HCT116 (cell line): ENCODE measurements around the gene ACRV1. TPM values are rescaled to one million over a fixed set of nuclear protein-coding genes. Genes with fewer than 3 reads are reported as not detected.

Experiments used
- ATAC-seq: fragments of 200-7000 bp; cut with Tn5 transposase; 2 replicates; pipeline ENCODE4 v1.9.1; 2020; ENCODE audit warnings: mild to moderate bottlenecking, moderate library complexity
- BruUV-seq: library from RNA; stranded (reverse); fragments of 400-500 nt; replicated peaks from 2 replicates; lab custom pipeline; 2021; lab: Mats Ljungman, UMichigan
- CTCF ChIA-PET: fragments of 300-600 bp; sonication (Branson Sonifier 250); formaldehyde crosslinking; loops from one replicate; lab custom pipeline; 2021; ENCODE audit warnings: antibody characterized with exemption; lab: Charles Lee
- POLR2A ChIA-PET: fragments of 300-600, 350-600 bp; sonication (Branson Sonifier 250); formaldehyde crosslinking; loops from one replicate; lab custom pipeline; 2021; ENCODE audit warnings: antibody characterized with exemption; lab: Charles Lee
- RAD21 ChIA-PET, 2 experiments: fragments of 300-600 bp; sonication (Branson Sonifier 250); formaldehyde crosslinking; loops; one replicate each; lab custom pipeline; 2023; ENCODE audit warnings: low total read pairs in 2 of 2; ENCODE audit not compliant: uncharacterized antibody in 2 of 2, unreplicated experiment in 2 of 2, low non-redundant PET in 1 of 2; lab: Charles Lee
- DNase-seq: peaks from one replicate; pipeline ENCODE4 v3.0.0-alpha.2; 2010; ENCODE audit warnings: low read depth, low spot score
- H2AFZ ChIP-seq: fragments of 200-600 bp; shearing (Covaris generic), sonication (generic); 2 replicates; pipeline ENCODE4 v1.6.1; 2017; ENCODE audit warnings: low read depth, mixed run types, mixed read lengths, antibody characterized with exemption, low read length; ENCODE audit not compliant: poor library complexity, severe bottlenecking
- H3K27ac ChIP-seq: 2 replicates; pipeline ENCODE4 v1.5.1; 2012; ENCODE audit warnings: low read depth, low read length
- H3K27me3 ChIP-seq: fragments of 200-600 bp; sonication (generic); 2 replicates; pipeline ENCODE4 v1.6.1; 2016; ENCODE audit warnings: mixed run types, low read length, mixed read lengths; ENCODE audit not compliant: insufficient read depth
- H3K36me3 ChIP-seq, 2 experiments: fragments of 200-500 bp in 1 of 2; fragments of 200-600 bp in 1 of 2; sonication (Bioruptor generic) in 1 of 2; sonication (generic) in 1 of 2; 2 replicates each; pipeline versions ENCODE4 v1.5.1 to v1.6.1; 2014 to 2016; ENCODE audit warnings: low read length in 2 of 2, inconsistent platforms in 1 of 2, mixed read lengths in 1 of 2, mixed run types in 1 of 2; ENCODE audit not compliant: insufficient read depth in 2 of 2, control insufficient read depth in 1 of 2
- H3K4me1 ChIP-seq, 2 experiments: fragments of 200-600 bp in 1 of 2; sonication (generic) in 1 of 2; 2 replicates each; pipeline versions ENCODE4 v1.5.1 to v1.6.1; 2012 to 2017; ENCODE audit warnings: low read length in 2 of 2, inconsistent platforms in 1 of 2, mild to moderate bottlenecking in 1 of 2, mixed read lengths in 1 of 2, mixed run types in 1 of 2, moderate library complexity in 1 of 2; ENCODE audit not compliant: insufficient read depth in 2 of 2, control insufficient read depth in 1 of 2
- H3K4me2 ChIP-seq: fragments of 200-600 bp; sonication (generic); 2 replicates; pipeline ENCODE4 v1.6.1; 2017; ENCODE audit warnings: mixed run types, low read length, mixed read lengths
- H3K4me3 ChIP-seq, 2 experiments: fragments of 200-600 bp in 1 of 2; sonication (generic) in 1 of 2; replicated peaks in 1 of 2; 2 replicates each; pipeline ENCODE4 v1.5.1; 2011 to 2016; ENCODE audit warnings: low read length in 2 of 2, control low read depth in 1 of 2, low read depth in 1 of 2, mild to moderate bottlenecking in 1 of 2, mixed read lengths in 1 of 2, mixed run types in 1 of 2
- H3K79me2 ChIP-seq: fragments of 200-600 bp; sonication (generic); 2 replicates; pipeline ENCODE4 v1.6.1; 2017; ENCODE audit warnings: mild to moderate bottlenecking, mixed run types, low read length, moderate library complexity, mixed read lengths; ENCODE audit not compliant: insufficient read depth
- H3K9ac ChIP-seq: fragments of 200-600 bp; sonication (generic); 2 replicates; pipeline ENCODE4 v1.6.1; 2016; ENCODE audit warnings: low read length, mixed read lengths
- H3K9me2 ChIP-seq: fragments of 200-600 bp; sonication (generic), shearing (Covaris generic); 2 replicates; pipeline ENCODE4 v1.6.1; 2017; ENCODE audit warnings: mixed run types, mild to moderate bottlenecking, moderate library complexity; ENCODE audit not compliant: insufficient read depth
- H3K9me3 ChIP-seq, 2 experiments: fragments of 200-500 bp in 1 of 2; fragments of 200-600 bp in 1 of 2; sonication (Bioruptor generic) in 1 of 2; sonication (generic) in 1 of 2; 2 replicates each; pipeline ENCODE4 v1.6.1; 2014 to 2017; ENCODE audit warnings: low read length in 2 of 2, mixed read lengths in 2 of 2, inconsistent platforms in 1 of 2, low read depth in 1 of 2, mild to moderate bottlenecking in 1 of 2, mixed run types in 1 of 2, moderate library complexity in 1 of 2; ENCODE audit not compliant: control insufficient read depth in 1 of 2, insufficient read depth in 1 of 2
- H4K20me1 ChIP-seq: fragments of 200-600 bp; sonication (generic), shearing (Covaris generic); 2 replicates; pipeline ENCODE4 v1.6.1; 2017; ENCODE audit warnings: mixed run types, mild to moderate bottlenecking, moderate library complexity; ENCODE audit not compliant: insufficient read depth
- ATF3 ChIP-seq: IDR thresholded peaks from 2 replicates; pipeline ENCODE4 v1.6.1; 2012
- CBX3 ChIP-seq: IDR thresholded peaks from 2 replicates; pipeline ENCODE4 v1.6.1; 2012; ENCODE audit warnings: low read depth
- CTCF ChIP-seq, 3 experiments: fragments of 200-600 bp in 1 of 3; sonication (generic) in 1 of 3; IDR thresholded peaks in 2 of 3; conservative IDR thresholded peaks in 1 of 3; 2 replicates each; pipeline ENCODE4 v1.5.1; 2012 to 2017; ENCODE audit warnings: low read depth in 2 of 3, low read length in 2 of 3, antibody characterized with exemption in 1 of 3, borderline replicate concordance in 1 of 3, control low read depth in 1 of 3, mild to moderate bottlenecking in 1 of 3, mixed read lengths in 1 of 3, mixed run types in 1 of 3, moderate library complexity in 1 of 3; ENCODE audit not compliant: insufficient read depth in 1 of 3
- ELF1 ChIP-seq: IDR thresholded peaks from 2 replicates; pipeline ENCODE4 v1.6.1; 2012; ENCODE audit warnings: low read depth, borderline replicate concordance
- EZH2 ChIP-seq: fragments of 200-600 bp; sonication (generic); IDR thresholded peaks from 2 replicates; pipeline ENCODE4 v1.6.1; 2017; ENCODE audit warnings: antibody characterized with exemption, mixed run types
- JUND ChIP-seq: IDR thresholded peaks from 2 replicates; pipeline ENCODE4 v1.6.1; 2012
- MAX ChIP-seq: IDR thresholded peaks from 2 replicates; pipeline ENCODE4 v1.6.1; 2012
- POLR2A ChIP-seq: IDR thresholded peaks from 2 replicates; pipeline ENCODE4 v1.7.0; 2011; ENCODE audit warnings: borderline replicate concordance; ENCODE audit not compliant: insufficient read depth, insufficient read length; ENCODE audit errors: extremely low read depth
- POLR2AphosphoS5 ChIP-seq: IDR thresholded peaks from 2 replicates; pipeline ENCODE4 v1.6.1; 2011; ENCODE audit warnings: mild to moderate bottlenecking, low read depth, low read length, moderate library complexity
- RAD21 ChIP-seq: IDR thresholded peaks from 2 replicates; pipeline ENCODE4 v1.6.1; 2012; ENCODE audit warnings: low read depth, mild to moderate bottlenecking
- REST ChIP-seq: IDR thresholded peaks from 2 replicates; pipeline ENCODE4 v1.6.1; 2012; ENCODE audit warnings: low read depth
- SIN3A ChIP-seq: IDR thresholded peaks from 2 replicates; pipeline ENCODE4 v1.6.1; 2012; ENCODE audit warnings: low read depth
- SP1 ChIP-seq: IDR thresholded peaks from 2 replicates; pipeline ENCODE4 v1.6.1; 2012; ENCODE audit warnings: low read depth
- SRF ChIP-seq: IDR thresholded peaks from 2 replicates; pipeline ENCODE4 v1.6.1; 2012; ENCODE audit warnings: low read depth
- TCF7L2 ChIP-seq: IDR thresholded peaks from 2 replicates; pipeline ENCODE4 v1.7.0; 2011; ENCODE audit warnings: borderline replicate concordance, inconsistent platforms; ENCODE audit not compliant: insufficient read depth, insufficient read length; ENCODE audit errors: extremely low read depth
- ZBTB33 ChIP-seq: IDR thresholded peaks from 2 replicates; pipeline ENCODE4 v1.6.1; 2011; ENCODE audit warnings: mild to moderate bottlenecking, low read length, moderate library complexity; ENCODE audit not compliant: insufficient replicate concordance; ENCODE audit errors: extremely low read depth
- ZFX ChIP-seq: fragments of 450-650 bp; IDR thresholded peaks from 2 replicates; pipeline ENCODE4 v1.6.1; 2017
- ZNF274 ChIP-seq: fragments of 200-500 bp; sonication (Bioruptor generic); IDR thresholded peaks from 2 replicates; pipeline ENCODE4 v1.6.1; 2014; ENCODE audit warnings: mild to moderate bottlenecking, low read depth, low read length, inconsistent platforms
- intact Hi-C: fragments of 100-400 bp; cut with micrococcal nuclease; formaldehyde crosslinking; loops from 2 replicates; pipeline ENCODE4 v1.10.0; 2022
- total RNA-seq: library from RNA; stranded (reverse); gene quantifications from one replicate; pipeline ENCODE4 v1.2.1, GENCODE V29; 2021; ENCODE audit not compliant: unreplicated experiment

The ACRV1 gene
- total RNA-seq, 1 experiment from 2014 or later = not detected

GRCh38 chr11:125701858-125702621 is 21.4 kb upstream of the ACRV1 start:
- DNase-seq = no peak
- ChIA-PET RAD21 (no interaction called here), CTCF (interaction anchor here (1.1 kb wide), 1 partner anchor 19 kb away, joined by 3 read pairs; no protein-coding TSS in a partner anchor), POLR2A (no interaction called here)
- Histone ChIP-seq H3K9me3 (no peaks in the 10 kb centered on the region), H3K27me3 (no peaks in the 10 kb centered on the region), H4K20me1 (no peaks in the 10 kb centered on the region), H3K9me2 (no peaks in the 10 kb centered on the region), H3K4me3 (no peak overlapping the region), H3K27ac (no peak overlapping the region), H3K4me1 (no peaks in the 10 kb centered on the region), H2AFZ (no peak overlapping the region), H3K9ac (no peak overlapping the region), H3K79me2 (no peaks in the 10 kb centered on the region), H3K36me3 (no peaks in the 10 kb centered on the region), H3K4me2 (no peak overlapping the region)
- TF ChIP-seq POLR2AphosphoS5 (no peak), MAX (no peak), SIN3A (no peak), CTCF (IDR thresholded peaks at IDR 0.05 in 2 of 3, conservative IDR thresholded peaks at IDR 0.05 in 1 of 3; ENCODE audit: borderline replicate concordance in 1 of 3, insufficient read depth in 1 of 3, low read depth in 2 of 3, low read length in 2 of 3) (no peak), CBX3 (no peak), EZH2 (no peak), POLR2A (no peak), SP1 (no peak), SRF (no peak), ELF1 (no peak), RAD21 (no peak), ATF3 (no peak), ZNF274 (no peak), ZBTB33 (no peak), ZFX (no peak), JUND (no peak), REST (no peak), TCF7L2 (no peak)
- ATAC-seq = 0 out of 2 replicates have a peak, but pooled peaks have one; percentile 20
- no TSS peak for BruUV-seq
- intact Hi-C loops = no loop called here
